K562 (cell line): Measurements from ENCODE around the gene EVPL. TPM values are rescaled to one million over a fixed set of nuclear protein-coding genes. Genes with fewer than 3 reads are reported as not detected.

Source experiments
- AFF1 ChIP-seq, 2 experiments: fragments of 450-650 bp; IDR thresholded peaks; 2 replicates each; pipeline ENCODE4 v1.6.1; 2018; ENCODE audit warnings: mild to moderate bottlenecking in 2 of 2, low read depth in 1 of 2; ENCODE audit not compliant: partially characterized antibody in 2 of 2
- CBX8 ChIP-seq: fragments of 200-600 bp; sonication (generic); IDR thresholded peaks from 2 replicates; pipeline ENCODE4 v1.6.1; 2012; ENCODE audit warnings: borderline replicate concordance, mixed run types, low read depth, mild to moderate bottlenecking, moderate library complexity, mixed read lengths, low read length, control low read depth, inconsistent platforms; ENCODE audit not compliant: poor library complexity, severe bottlenecking; ENCODE audit errors: extremely low read depth
- EP400 ChIP-seq: fragments of 450-650 bp; IDR thresholded peaks from 2 replicates; pipeline ENCODE4 v1.6.1; 2017; ENCODE audit warnings: antibody characterized with exemption, mild to moderate bottlenecking, moderate library complexity
- FOXP1 ChIP-seq: sonication (generic); formaldehyde crosslinking; IDR thresholded peaks from 2 replicates; pipeline ENCODE4 v1.8.0; 2022; ENCODE audit warnings: mild to moderate bottlenecking, missing genetic modification reagents
- ILF3 ChIP-seq: fragments of 450-650 bp; IDR thresholded peaks from 2 replicates; pipeline ENCODE4 v1.6.1; 2018; ENCODE audit warnings: antibody characterized with exemption, mild to moderate bottlenecking, moderate library complexity, borderline replicate concordance
- MGA ChIP-seq: fragments of 450-650 bp; IDR thresholded peaks from 2 replicates; pipeline ENCODE4 v1.6.1; 2016; ENCODE audit warnings: mild to moderate bottlenecking, moderate library complexity
- NCOA2 ChIP-seq, 2 experiments: fragments of 450-650 bp; IDR thresholded peaks; 2 replicates each; pipeline ENCODE4 v1.6.1; 2018; ENCODE audit warnings: mild to moderate bottlenecking in 2 of 2, moderate library complexity in 1 of 2; ENCODE audit not compliant: partially characterized antibody in 2 of 2
- PHF8 ChIP-seq: fragments of 200-600 bp; sonication (generic); IDR thresholded peaks from 2 replicates; pipeline ENCODE4 v1.6.1; 2012; ENCODE audit warnings: mixed run types, mild to moderate bottlenecking, inconsistent platforms, low read length, moderate library complexity, borderline replicate concordance
- RFX1 ChIP-seq: fragments of 450-650 bp; IDR thresholded peaks from 2 replicates; pipeline ENCODE4 v1.6.1; 2016; ENCODE audit warnings: mild to moderate bottlenecking, moderate library complexity
- STAG1 ChIP-seq: sonication (generic); formaldehyde crosslinking; IDR thresholded peaks from 2 replicates; pipeline ENCODE4 v1.5.0; 2020; ENCODE audit warnings: missing genetic modification reagents, borderline replicate concordance
- TFAM ChIP-seq: fragments of 250-450 bp; sonication (Bioruptor Pico); conservative IDR thresholded peaks from 2 replicates; pipeline ENCODE4 v1.5.0; 2021; ENCODE audit warnings: mild to moderate bottlenecking, moderate library complexity
- polyA plus RNA-seq, 8 experiments: library from polyadenylated mRNA; depleted of rRNA in 4 of 8; stranded (reverse) in 5 of 8; unstranded in 3 of 8; fragments of >200 nt; fragmentation: Nextera tagmentation in 2 of 8; fragmentation: Illumina TruSeq in 1 of 8; extraction: Ambion mirVana in 2 of 8; extraction: Trizol in 1 of 8; gene quantifications; 2 replicates each; pipeline versions ENCODE4 v1.2.1 to v1.2.3, GENCODE V29; 2011 to 2014; ENCODE audit warnings: inconsistent platforms in 1 of 8, missing spikeins in 1 of 8
- total RNA-seq, 7 experiments: library from RNA; depleted of rRNA in 6 of 7; stranded (reverse); fragments of >200 nt in 6 of 7; fragmentation: Illumina TruSeq in 2 of 7; extraction: Trizol in 2 of 7; gene quantifications; 2 replicates each; pipeline versions ENCODE4 v1.2.1 to v1.2.3, GENCODE V29; 2011 to 2021; ENCODE audit warnings: low replicate concordance in 1 of 7

Gene EVPL
- total and polyA plus RNA-seq, 9 of the 15 experiments (the other 6 are each of a cell fraction or from before 2014, with no cell fraction given) = 0.08 to 0.18 (median 0.16) TPM; not detected in 5

- TF ChIP-seq MGA = peak; percentile 88
- TF ChIP-seq AFF1 (IDR thresholded peaks at IDR 0.05; ENCODE audit: low read depth in 1 of 2, partially characterized antibody in 2 of 2) = no peak
- TF ChIP-seq ILF3 = no peak; the same call in 1 of the 2 replicates
- TF ChIP-seq TFAM (CRISPR knock-in tag) = no peak
- TF ChIP-seq EP400 = peak; percentile 84
- no peak for TF ChIP-seq RFX1
- peak; percentile 84 for TF ChIP-seq FOXP1 (CRISPR knock-in tag)
- no peak for TF ChIP-seq CBX8
- TF ChIP-seq NCOA2 (IDR thresholded peaks at IDR 0.05; ENCODE audit: partially characterized antibody in 2 of 2) = no peak
- peak; percentile 96; the same call in 1 of the 2 replicates for TF ChIP-seq PHF8
- TF ChIP-seq STAG1 (CRISPR knock-in tag) = 0 out of 2 replicates have a peak, but pooled peaks have one; percentile 34
Measured at GRCh38 chr17:76072148-76072858, 45.2 kb upstream of the EVPL start, which contains the start of gene SRP68 (continued).
